Stimulated activated CD8-positive, alpha-beta memory T cell treated with anti-CD3 and anti-CD28 coated beads, Interleukin-7, amount 100 ng/mL, for 4 hours (primary cell): Measurements from ENCODE around the gene ZNF101.

ENCODE experiments used
- DNase-seq, 2 donors: peaks; one replicate each; pipeline ENCODE4 v3.0.0-alpha.2; 2020; ENCODE audit warnings: low read depth in 2 of 2

The ZNF101 gene

GRCh38 chr19:19711934-19712828, 43.5 kb downstream of the ZNF101 start:
- no peak for DNase-seq

GRCh38 chr19:19719798-19720197, 51.2 kb downstream of the ZNF101 start:
- DNase-seq: no peak

DNA sequence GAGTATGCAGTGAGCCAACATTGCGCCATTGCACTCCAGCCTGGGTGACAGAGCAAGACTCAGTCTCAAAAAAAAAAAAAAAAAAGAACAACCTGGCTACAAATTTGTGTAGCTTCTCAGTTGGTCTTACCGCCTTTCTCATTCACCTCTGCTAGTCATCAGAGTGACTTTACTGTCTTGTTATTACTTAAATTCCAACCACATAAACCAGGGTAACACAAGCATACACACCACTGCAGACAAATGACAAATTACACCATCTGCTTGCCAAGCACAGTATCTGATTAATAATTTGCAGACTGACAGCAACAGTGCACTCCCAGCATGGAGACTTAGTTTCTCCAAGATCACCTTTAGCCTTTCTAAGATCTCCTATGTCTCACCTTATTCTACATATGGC, 53.3 kb downstream of the ZNF101 start:
- DNase-seq: no peak

DNA sequence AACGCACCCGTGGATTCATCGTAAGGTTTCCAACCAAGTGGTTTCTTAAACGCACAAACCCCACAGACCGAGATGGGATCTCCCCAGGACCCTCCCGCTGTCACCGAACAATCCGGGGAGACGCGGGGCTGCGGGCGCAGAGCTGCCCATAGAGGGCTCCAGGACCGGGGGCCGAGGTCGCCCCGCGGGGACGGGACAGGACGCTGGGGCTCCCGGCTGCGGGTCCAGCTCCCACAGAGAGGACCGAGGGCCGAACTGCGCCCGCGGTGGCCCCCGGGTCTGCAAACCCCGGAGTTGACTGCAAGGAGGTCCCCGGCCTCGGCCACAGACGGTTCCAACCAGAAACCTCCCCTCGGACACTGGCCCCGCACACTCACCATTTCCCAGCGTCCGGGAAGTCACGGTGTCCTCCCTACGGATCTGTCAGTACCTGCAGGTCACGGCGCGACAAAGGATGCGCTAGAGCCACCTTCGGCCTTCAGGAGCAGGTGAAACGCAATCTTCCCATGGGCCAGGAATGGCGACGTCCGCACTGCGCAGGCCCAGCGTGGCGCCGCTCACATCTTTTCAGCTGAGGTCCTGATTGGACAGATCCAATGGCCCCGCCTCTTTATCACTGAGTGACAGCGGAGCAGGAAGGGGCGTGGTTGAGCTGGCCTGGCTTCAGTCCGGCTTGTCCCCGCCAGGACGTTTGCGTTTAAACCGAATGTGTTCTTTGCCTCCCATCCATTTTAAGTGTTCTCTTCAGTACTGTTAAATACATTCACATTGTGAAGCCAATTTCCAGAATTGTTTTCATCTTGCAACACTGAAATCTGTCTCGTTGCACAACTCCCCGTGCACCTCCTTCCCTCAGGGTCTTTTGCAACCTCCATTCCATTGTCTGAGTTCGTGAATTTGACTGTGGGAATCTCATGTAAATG, 64.2 kb downstream of the ZNF101 start, which contains the start of gene ZNF14:
ZNF14 (minus strand) TSS at position 534 of the 923 bp plus-strand sequence; CDS start at position 380, 154 bp downstream.
- peak; percentile 85 to 87 for DNase-seq
